PFSK-1 (cell line): ENCODE measurements around the gene C16orf95.

Experiments
- FOXP2 ChIP-seq: optimal IDR thresholded peaks from 2 replicates; pipeline ENCODE3; 2011; ENCODE audit warnings: borderline replicate concordance, control low read depth, inconsistent platforms; ENCODE audit not compliant: insufficient read depth; ENCODE audit errors: extremely low read length, extremely low read depth
- POLR2AphosphoS5 ChIP-seq: IDR thresholded peaks from 2 replicates; pipeline ENCODE4 v1.6.1; 2012; ENCODE audit warnings: low read depth, mild to moderate bottlenecking, control low read depth, low read length, moderate library complexity
- REST ChIP-seq, 2 experiments: IDR thresholded peaks; 2 replicates each; pipeline versions ENCODE4 v1.6.1 to v1.8.0; 2011 to 2012; ENCODE audit warnings: low read depth in 2 of 2, low read length in 2 of 2, control low read depth in 1 of 2, inconsistent platforms in 1 of 2, mild to moderate bottlenecking in 1 of 2, moderate library complexity in 1 of 2; ENCODE audit not compliant: insufficient read depth in 1 of 2
- SIN3A ChIP-seq: IDR thresholded peaks from 2 replicates; pipeline ENCODE4 v1.6.1; 2012; ENCODE audit warnings: mild to moderate bottlenecking, low read length, moderate library complexity, borderline replicate concordance; ENCODE audit not compliant: insufficient read depth
- TAF1 ChIP-seq: IDR thresholded peaks from 2 replicates; pipeline ENCODE4 v1.6.1; 2012; ENCODE audit warnings: low read length, control low read depth, borderline replicate concordance; ENCODE audit not compliant: insufficient read depth

C16orf95 gene

GRCh38 chr16:87351320-87351698 is 34.1 kb upstream of the C16orf95 start:
- no peak for TF ChIP-seq POLR2AphosphoS5
- no peak for TF ChIP-seq SIN3A
- TF ChIP-seq TAF1 = no peak
- no peak for TF ChIP-seq REST (IDR thresholded peaks at IDR 0.05; ENCODE audit: insufficient read depth in 1 of 2, low read depth in 2 of 2, low read length in 2 of 2)
- no peak for TF ChIP-seq FOXP2

GRCh38 chr16:87350681-87351319 is 33.6 kb upstream of the C16orf95 start:
- no peak for TF ChIP-seq POLR2AphosphoS5
- no peak for TF ChIP-seq TAF1
- TF ChIP-seq SIN3A = no peak
- no peak for TF ChIP-seq FOXP2
- no peak for TF ChIP-seq REST (IDR thresholded peaks at IDR 0.05; ENCODE audit: insufficient read depth in 1 of 2, low read depth in 2 of 2, low read length in 2 of 2)

GRCh38 chr16:87350031-87350430 is 32.8 kb upstream of the C16orf95 start:
- TF ChIP-seq REST (IDR thresholded peaks at IDR 0.05; ENCODE audit: insufficient read depth in 1 of 2, low read depth in 2 of 2, low read length in 2 of 2) = no peak
- TF ChIP-seq POLR2AphosphoS5 = no peak
- TF ChIP-seq TAF1 = no peak
- no peak for TF ChIP-seq FOXP2
- TF ChIP-seq SIN3A = no peak

- TF ChIP-seq SIN3A (no peak), TAF1 (no peak), REST (IDR thresholded peaks at IDR 0.05; ENCODE audit: insufficient read depth in 1 of 2, low read depth in 2 of 2, low read length in 2 of 2) (no peak), FOXP2 (no peak), POLR2AphosphoS5 (no peak)
Observed at GRCh38 chr16:87348616-87349157, 31.5 kb upstream of the C16orf95 start.
